ENCODE measurements around the gene MSLN. TPM values are rescaled to one million over a fixed set of nuclear protein-coding genes. Genes with fewer than 3 reads are reported as not detected.

MSLN gene
- polyA plus RNA-seq, 1 of the 3 experiments (the other 2 are of a cell fraction): 0.02 TPM

- TF ChIP-seq REST (IDR thresholded peaks at IDR 0.05; ENCODE audit: low read depth, low read length) (no peak), IRF3 (IDR thresholded peaks at IDR 0.05; ENCODE audit: low read depth, low read length) (no peak), YY1 (IDR thresholded peaks at IDR 0.05; ENCODE audit: low read depth) (no peak), EZH2phosphoT487 (IDR thresholded peaks at IDR 0.05; ENCODE audit: borderline replicate concordance, low read depth) (no peak), GATA2 (CRISPR knock-in tag; IDR thresholded peaks at IDR 0.05) (no peak), RXRA (IDR thresholded peaks at IDR 0.05; ENCODE audit: borderline replicate concordance, low read depth) (no peak), PBX3 (IDR thresholded peaks at IDR 0.05) (no peak), FOSL2 (IDR thresholded peaks at IDR 0.05; ENCODE audit: borderline replicate concordance, low read depth) (no peak)
- TF ChIP-seq, protein P1, sequence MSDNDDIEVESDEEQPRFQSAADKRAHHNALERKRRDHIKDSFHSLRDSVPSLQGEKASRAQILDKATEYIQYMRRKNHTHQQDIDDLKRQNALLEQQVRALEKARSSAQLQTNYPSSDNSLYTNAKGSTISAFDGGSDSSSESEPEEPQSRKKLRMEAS (IDR thresholded peaks at IDR 0.05; ENCODE audit: low read depth): no peak
Observed at GRCh38 chr16:754656-755055, 5.9 kb upstream of the MSLN start (continued).

DNA sequence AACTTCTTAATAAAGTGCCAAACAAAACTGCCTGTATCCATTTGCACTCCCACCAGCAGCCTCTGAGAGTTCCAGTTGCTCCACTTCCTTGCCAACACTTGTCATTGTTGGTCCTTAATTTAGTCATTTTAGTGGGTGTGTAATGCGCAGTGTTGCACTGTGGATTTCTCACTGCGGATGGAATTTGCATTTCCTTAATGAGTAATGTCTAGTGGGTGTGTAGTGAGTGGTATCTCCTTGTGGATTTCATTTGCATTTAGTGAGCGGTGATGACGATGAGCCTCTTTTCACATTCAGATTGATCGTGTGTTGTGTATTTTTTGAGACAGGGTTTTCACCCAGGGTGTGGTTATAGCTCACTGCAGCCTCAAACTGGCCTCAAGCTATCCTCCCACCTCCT lies 4.1 kb upstream of the MSLN start:
- Histone ChIP-seq H3K9me2 (no peaks in the 10 kb centered on the region), H3K4me3 (ENCODE audit: low read depth in 2 of 2, low read length in 1 of 2) (no peak overlapping the region), H3F3A (replicated peaks; ENCODE audit: insufficient read depth) (no peaks in the 10 kb centered on the region), H3K36me3 (replicated peaks in 1 of 2; ENCODE audit: control insufficient read depth in 1 of 2, insufficient read depth in 2 of 2, low read length in 1 of 2) (no peaks in the 10 kb centered on the region), H3K27me3 (ENCODE audit: insufficient read depth) (no peaks in the 10 kb centered on the region), H2AFZ (ENCODE audit: low read depth) (no peak overlapping the region), H3K27ac (ENCODE audit: low read depth in 2 of 2, low read length in 1 of 2) (no peak overlapping the region), H3K4me1 (ENCODE audit: control insufficient read depth in 1 of 2, insufficient read depth in 2 of 2, low read depth in 1 of 2, low read length in 1 of 2) (no peaks in the 10 kb centered on the region), H3K4me2 (no peak overlapping the region), H3K9ac (no peak overlapping the region), H4K20me1 (ENCODE audit: insufficient read depth) (no peaks in the 10 kb centered on the region), H3K79me2 (ENCODE audit: insufficient read depth) (no peaks in the 10 kb centered on the region), H3K9me3 (peaks cover 3% of the 10 kb centered on the region; the same call in 1 of the 2 replicates)
- CTCF ChIA-PET: interaction anchor here (2.3 kb wide), 1 partner anchor 15 kb away, joined by 9 read pairs; the partner anchor contains the start of gene CIAO3
- DNase-seq: no peak
- POLR2A ChIA-PET: no interaction called here
- WGBS (ENCODE audit: low lambda C conversion rate): 72% methylated on average over 5 of the region's 5 CpGs
- no peak for TF ChIP-seq RCOR1 (IDR thresholded peaks at IDR 0.05; ENCODE audit: low read length)
- no peak for TF ChIP-seq USF1 (IDR thresholded peaks at IDR 0.05; ENCODE audit: borderline replicate concordance, low read depth)
- TF ChIP-seq, protein P2, sequence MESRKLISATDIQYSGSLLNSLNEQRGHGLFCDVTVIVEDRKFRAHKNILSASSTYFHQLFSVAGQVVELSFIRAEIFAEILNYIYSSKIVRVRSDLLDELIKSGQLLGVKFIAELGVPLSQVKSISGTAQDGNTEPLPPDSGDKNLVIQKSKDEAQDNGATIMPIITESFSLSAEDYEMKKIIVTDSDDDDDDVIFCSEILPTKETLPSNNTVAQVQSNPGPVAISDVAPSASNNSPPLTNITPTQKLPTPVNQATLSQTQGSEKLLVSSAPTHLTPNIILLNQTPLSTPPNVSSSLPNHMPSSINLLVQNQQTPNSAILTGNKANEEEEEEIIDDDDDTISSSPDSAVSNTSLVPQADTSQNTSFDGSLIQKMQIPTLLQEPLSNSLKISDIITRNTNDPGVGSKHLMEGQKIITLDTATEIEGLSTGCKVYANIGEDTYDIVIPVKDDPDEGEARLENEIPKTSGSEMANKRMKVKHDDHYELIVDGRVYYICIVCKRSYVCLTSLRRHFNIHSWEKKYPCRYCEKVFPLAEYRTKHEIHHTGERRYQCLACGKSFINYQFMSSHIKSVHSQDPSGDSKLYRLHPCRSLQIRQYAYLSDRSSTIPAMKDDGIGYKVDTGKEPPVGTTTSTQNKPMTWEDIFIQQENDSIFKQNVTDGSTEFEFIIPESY (IDR thresholded peaks at IDR 0.05; ENCODE audit: borderline replicate concordance, low read depth): no peak
- TF ChIP-seq JUND (IDR thresholded peaks at IDR 0.05): no peak
- TF ChIP-seq SMC3 (IDR thresholded peaks at IDR 0.05; ENCODE audit: low read depth, low read length): no peak
- TF ChIP-seq CHD2 (IDR thresholded peaks at IDR 0.05; ENCODE audit: low read length, partially characterized antibody): no peak
- no peak for TF ChIP-seq FOXJ3 (CRISPR knock-in tag; IDR thresholded peaks at IDR 0.05)
- TF ChIP-seq RFX5 (IDR thresholded peaks at IDR 0.05; ENCODE audit: low read length): no peak
- no peak for TF ChIP-seq TEAD4 (IDR thresholded peaks at IDR 0.05; ENCODE audit: borderline replicate concordance, insufficient read depth)
- no peak for TF ChIP-seq RAD21 (IDR thresholded peaks at IDR 0.05; ENCODE audit: low read length)
- TF ChIP-seq EP300 (IDR thresholded peaks at IDR 0.05; ENCODE audit: borderline replicate concordance in 1 of 2, low read depth in 1 of 2, low read length in 1 of 2): no peak
- TF ChIP-seq PBX3 (IDR thresholded peaks at IDR 0.05): no peak
